ENCODE data around the gene APH1B.

- TF ChIP-seq CTCF (IDR thresholded peaks at IDR 0.05) (no peak), POLR2A (IDR thresholded peaks at IDR 0.05) (no peak)
These were observed 75.4 kb downstream of the APH1B start for GRCh38 chr15:63352808-63353207.
